Measurements from ENCODE around the gene NSMCE1.
"Not testable (repeated sequence)": the region's sequence is repeated elsewhere in the genome, so short reads cannot be mapped to it uniquely, and the experiment has no call there.

Gene NSMCE1

DNA sequence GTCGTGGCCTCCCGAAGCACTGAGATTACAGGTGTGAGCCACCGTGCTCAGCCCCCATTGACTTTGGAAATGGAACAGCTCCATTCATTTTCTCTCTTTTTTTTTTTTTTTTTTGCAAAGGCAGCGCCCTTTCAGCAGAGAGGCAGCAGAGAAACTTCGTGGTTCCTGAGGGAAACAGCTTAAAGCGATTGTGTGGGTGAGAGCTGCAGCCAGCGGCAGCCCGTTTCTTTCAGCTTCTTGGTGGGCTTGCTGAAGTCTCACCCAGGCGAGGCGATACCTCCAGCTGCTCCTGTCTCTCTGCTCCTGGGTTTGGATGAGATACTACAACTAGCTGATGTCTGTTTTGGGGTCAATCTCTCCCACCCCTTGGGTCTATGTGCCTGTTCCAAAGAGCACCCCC, 57.5 kb downstream of the NSMCE1 start:
- DNase-seq: no peak

- no peak for DNase-seq
Observed at GRCh38 chr16:27210174-27210573, 58.4 kb downstream of the NSMCE1 start.

GRCh38 chr16:27209591-27209990, 59.0 kb downstream of the NSMCE1 start:
- no peak for DNase-seq

DNA sequence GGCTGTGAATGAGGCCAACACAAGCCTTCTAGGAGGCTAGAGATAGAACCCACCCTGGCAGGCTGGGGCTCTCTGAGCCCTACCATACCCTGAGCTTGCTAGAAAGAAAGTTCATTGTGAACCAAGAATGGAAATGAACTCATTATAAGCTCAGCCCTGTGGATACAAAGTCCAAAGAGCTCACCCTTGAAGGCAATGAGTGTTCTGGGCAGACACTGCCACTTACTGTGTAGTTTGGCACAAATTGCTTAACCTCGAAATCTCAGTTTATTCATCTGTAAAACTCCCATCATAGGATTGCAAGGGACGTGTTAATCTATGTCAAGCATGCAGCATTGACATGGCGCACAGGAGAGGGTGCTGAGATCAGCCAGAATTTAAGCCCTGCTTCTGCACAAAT, 59.8 kb downstream of the NSMCE1 start:
- no peak for DNase-seq

DNA sequence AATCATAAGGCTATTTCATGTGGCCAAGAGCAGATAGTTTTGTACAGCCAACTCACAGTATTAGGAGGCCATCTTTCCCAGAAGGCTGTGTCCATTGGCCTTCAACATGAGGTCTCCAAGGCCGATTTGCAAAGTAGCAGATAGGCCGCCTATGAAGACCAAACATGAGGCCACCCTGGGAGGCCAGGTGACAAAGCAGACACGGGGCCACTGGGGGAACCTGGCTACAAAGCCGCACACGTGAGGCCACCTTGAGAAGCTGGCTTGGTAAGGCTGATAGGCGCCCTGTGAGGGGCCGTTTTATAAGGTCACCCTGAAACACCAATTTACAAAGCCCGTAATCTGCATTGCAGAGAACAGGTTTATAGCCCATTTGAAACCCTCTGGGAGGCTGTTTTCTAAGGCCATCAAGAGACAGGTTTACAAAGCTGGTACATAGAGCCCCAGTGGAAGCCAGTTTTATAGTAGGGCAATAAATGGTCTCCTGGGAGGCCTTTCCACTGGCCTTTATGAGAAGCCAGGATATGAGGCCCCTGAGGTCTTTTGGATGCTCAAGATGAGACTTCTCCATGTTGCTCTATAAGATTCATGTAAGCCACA, 60.4 kb downstream of the NSMCE1 start:
- DNase-seq: no peak

DNA sequence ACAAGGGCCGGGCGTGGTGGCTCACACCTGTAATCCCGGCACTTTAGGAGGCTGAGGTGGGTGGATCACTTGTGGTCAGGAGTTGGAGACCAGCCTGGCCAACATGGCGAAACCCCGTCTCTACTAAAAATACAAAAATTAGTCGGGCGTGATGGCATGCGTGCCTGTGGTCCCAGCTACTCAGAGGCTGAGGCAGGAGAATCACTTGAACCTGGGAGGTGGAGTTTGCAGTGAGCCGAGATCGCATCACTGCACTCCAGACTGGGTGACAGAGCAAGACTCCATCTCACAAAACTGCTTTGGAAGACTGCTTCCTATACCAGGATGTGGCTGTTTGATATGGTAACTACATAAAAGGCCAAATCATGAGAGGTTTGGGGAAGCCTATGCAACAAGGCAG, 61.5 kb downstream of the NSMCE1 start:
- DNase-seq: not testable (repeated sequence)

GRCh38 chr16:27205423-27206065, 63.0 kb downstream of the NSMCE1 start:
- no peak for DNase-seq

DNA sequence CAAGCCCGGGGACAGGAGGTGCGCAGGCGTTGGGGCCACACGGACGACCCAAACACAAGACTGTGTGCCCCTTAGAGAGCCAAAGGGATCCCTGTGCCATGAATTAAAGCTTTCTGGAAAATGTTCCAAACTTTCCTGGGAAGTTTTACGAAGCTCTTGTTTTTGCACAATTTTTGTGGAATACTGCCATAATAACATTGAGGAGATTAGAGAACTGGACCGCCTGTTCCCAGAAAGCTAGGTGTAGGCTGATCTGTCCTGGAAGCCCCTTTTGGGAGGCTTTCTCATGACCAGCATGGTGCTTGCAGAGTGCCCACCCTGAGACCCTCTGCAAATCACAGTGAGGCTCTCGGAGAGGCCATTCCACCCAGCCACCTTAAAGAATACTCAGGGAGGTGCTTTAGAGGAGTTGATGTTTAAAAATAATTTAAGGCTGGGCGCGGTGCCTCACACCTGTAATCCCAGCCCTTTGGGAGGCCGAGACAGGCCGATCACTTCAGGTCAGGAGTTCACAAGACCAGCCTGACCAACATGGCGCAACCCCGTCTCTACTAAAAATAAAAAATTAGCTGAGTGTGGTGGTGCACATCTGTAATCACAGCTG, 64.2 kb downstream of the NSMCE1 start:
- no peak for DNase-seq

- peak; percentile 100 for DNase-seq
Observed at GRCh38 chr16:27203507-27204311, 64.9 kb downstream of the NSMCE1 start, which contains the start of gene KDM8. KDM8 (plus strand) TSS chr16:27203526; CDS start chr16:27210124, 6,598 bp downstream.

DNA sequence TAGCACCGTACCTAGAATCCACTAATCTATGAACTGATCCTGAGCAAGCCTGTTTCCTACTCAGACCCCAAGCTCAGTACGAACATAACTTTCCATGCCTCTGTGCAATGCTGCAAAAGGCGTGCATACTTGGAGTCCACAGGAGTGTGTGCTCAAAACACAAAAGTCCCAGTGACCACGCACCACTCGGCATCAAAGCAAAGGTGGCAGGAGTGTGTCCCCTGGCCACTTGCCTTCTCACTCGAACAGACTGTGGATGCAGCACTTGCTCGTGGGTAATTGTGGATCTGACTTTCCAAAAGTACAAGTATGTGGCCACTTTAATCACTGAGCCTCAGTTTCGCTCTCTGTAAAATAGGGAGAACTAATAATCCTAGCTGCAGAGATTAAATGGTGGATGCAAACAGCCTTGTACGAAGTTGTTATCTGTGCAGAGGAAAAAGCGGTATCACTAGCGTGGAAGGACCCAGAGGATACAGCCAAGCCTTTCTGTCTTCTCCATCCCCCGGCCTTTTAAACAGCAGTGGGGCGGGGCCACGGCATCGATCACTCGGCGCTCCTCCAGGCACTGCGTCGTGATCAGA, 65.6 kb downstream of the NSMCE1 start:
- DNase-seq: no peak

DNA sequence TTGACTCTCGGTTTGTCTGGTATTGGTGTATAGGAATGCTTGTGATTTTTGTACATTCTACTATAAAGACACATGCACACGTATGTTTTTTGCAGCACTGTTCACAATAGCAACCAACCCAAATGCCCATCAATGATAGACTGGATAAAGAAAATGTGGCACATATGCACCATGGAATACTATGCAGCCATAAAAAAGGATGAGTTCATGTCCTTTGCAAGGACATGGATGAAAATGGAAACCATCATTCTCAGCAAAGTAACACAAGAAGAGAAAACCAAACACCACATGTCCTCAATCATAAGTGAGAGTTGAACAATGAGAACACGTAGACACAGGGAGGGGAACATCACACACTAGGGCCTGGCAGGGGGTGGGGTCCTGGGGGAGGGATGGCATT, 67.7 kb downstream of the NSMCE1 start:
- DNase-seq: not testable (repeated sequence)

GRCh38 chr16:27199736-27200135, 68.8 kb downstream of the NSMCE1 start:
- DNase-seq: no peak

DNA sequence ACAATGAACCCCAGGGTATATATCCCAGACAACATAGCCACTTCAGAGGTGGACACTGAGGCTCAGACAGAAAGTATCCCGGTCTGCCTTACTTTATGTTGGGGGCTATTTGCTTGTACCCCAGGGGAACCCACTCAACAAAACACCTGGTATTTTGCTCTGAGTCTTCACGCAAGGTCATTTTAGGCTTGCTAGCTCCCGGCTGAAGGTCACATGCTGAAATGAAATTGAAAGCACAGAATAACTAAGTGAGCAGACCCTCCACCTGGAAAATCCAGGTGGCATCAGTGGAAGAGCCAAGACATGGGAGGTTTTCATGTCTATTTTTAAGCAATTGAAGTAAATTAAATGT, 69.4 kb downstream of the NSMCE1 start:
- no peak for DNase-seq

GRCh38 chr16:27198451-27199234, 69.9 kb downstream of the NSMCE1 start:
- DNase-seq: no peak

DNA sequence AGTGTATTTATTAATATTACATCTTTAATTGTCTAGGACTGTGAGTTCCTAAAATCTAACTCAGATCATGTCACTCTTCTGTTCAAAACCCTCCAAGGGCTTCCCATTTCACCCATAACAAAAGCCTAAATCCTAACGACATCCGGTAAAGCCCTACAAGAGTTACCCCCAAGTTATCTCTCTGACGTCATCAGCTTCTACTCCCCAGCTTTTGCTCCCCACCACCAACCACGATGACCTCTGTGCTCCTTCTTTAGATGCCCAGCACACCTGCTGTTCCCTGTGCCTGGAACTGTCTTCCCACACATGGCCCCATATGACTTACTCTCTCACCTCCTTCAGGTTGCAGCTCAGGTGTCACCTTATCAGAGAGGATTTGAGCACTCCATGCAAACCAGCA, 71.6 kb downstream of the NSMCE1 start:
- DNase-seq: no peak

DNA sequence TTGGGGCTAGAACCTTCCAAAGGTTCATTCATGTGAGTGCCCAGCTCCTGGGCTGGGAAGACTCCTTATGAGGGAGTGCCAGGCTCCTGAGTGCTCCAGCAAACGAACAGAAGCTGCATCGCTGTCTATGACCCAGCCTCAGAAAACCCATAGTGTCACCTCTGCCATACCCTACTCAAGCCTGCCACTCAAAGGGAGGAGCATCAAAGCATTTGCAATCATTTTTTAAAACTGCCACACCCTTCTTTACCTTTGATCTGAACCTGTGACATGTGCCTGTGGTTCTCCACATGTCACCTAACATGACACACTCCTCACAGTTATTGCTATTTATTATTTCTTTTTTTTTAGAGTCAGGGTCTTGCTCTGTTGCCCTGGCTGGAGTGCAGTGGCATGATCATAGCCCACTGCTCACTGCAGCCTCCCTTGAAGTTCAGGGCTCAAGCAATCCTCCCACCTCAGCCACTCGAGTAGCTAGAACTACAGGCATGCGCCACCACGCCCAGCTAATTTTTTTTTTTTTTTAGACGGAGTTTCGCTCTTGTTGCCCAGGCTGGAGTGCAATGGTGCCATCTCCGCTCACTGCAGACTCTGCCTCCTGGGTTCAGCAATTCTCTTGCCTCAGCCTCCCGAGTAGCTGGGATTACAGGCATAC, 72.5 kb downstream of the NSMCE1 start:
- DNase-seq: peak; percentile 40

DNA sequence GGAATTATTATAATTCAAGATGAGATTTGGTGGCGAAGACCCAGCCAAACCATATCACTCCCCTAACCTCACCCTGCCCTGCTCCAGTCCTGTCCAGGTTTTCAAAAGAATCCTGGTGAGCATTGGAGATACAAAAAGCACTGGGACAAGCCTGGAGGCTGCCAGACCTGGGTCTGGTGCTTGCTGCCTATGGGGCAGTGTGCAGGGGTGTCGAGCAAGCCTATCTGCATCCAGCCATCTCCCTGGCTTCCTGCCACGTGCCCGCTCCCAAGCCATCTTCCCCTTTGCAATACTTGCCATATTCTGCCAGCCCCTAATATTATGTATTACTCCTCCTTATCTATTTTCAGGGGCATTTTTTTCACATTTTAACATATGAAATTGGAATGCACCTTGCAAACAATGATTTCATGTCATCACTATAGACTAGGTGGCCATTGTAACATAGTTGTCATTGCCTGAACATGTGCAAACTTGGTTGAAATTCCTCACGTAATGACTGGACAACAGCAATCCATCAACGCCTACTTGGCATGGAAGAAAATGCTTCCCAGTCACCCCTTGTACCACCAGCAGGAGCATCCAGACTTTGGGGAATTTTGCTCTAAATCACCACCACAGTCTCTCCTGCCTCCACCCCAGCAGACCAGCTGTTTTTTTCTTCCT, 73.4 kb downstream of the NSMCE1 start:
- no peak for DNase-seq

DNA sequence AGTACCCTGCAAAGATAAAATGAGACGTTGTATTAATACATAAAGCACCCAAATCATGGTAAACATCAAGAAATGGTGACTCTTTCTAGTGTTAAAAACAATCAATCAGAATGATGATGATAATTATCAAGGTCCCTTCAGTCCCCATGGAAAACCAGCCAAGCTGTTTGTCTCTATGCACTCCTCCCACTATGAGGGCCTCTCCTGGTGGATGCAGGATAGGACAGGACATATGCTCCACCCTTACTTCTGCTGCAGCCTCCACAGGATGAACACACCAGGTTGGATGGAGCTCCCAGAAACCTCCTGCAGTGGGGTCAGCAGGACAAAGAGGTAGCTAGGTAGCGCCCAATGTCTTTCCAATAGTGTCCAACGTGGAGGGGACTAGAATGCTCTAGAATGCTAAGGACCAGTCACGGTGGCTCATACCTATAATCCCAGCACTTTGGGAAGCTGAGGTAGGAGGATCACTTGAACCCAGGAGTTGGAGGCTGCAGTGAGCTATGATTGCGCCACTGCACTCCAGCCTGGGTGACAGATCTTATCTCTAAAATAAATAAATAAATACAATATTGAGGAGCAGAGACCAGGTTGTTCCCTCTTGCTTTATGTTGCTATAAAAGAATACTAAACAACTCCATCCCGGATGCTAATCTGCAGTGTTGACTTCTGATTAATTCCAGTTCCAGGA, 75.1 kb downstream of the NSMCE1 start:
- no peak for DNase-seq

DNA sequence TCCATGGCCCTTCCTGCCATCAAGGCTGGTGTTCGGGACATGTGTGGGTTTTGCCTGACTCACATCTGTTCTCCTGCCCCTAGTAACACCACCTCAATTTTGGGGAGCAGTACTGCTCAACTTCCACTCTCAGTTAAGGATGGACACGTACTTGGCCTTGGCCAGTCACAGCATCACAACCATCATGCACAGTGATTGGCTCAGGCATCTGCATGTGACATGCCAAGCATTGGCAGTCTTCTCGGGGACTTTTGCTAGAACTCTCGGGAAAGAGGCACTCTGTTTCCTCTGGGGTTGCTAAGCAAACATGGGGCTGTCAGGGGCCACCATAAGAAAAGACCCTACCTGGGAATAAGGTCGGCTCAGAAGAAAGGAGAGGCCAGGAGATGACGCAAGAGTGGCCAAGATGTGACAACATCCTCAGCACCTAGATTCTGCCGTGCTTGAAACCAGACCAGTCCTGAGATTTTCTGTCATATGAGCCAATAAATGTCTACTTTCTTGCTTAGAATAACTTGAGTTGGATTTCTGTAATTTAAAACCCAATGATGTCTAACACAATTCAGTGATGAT, 77.1 kb downstream of the NSMCE1 start:
- DNase-seq: no peak

DNA sequence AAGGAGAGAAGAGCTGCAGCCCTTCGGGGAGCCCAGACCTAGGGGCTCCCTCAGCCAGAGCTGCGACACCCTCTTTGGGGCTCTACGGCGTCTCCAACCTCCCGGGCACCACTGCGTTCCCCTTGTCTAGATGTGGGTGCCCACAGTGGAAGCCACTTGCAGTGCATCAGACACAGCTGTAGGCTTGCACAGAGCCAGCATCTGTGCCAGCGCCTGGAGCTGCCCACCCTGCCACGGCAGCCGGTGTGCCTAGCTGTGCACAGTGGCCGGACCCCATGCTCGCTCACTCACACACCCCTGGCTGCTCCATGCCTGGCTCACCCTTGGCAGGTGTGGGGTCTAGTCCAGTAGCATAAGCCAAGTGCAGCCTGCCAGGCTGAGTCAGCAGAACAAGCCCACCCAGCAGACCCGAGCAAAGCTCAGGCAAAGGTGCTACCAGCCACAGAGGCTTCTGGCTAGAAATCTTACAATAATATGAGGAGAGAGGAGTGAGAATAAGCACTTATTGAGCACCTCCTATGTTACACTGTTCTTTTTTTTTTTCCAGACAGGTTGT, 78.2 kb downstream of the NSMCE1 start:
- DNase-seq: no peak

Measured in activated CD4-positive, alpha-beta T cell treated with anti-CD3 and anti-CD28 coated beads for 1 hour (primary cell).